Liver (tissue), 9 donors: ENCODE results near the gene MS4A6A. TPM values are rescaled to one million over a fixed set of nuclear protein-coding genes. Genes with fewer than 3 reads are reported as not detected.
A peak's percentile ranks its signal among the peaks of the same experiment; 100 is the strongest.

ENCODE experiments used
- DNase-seq: peaks from one replicate; pipeline ENCODE4 v3.0.0-alpha.2; 2017; ENCODE audit warnings: low spot score
- H3K27ac ChIP-seq, 2 donors: one replicate each; pipeline ENCODE4 v1.7.0; 2013; ENCODE audit warnings: inconsistent platforms in 2 of 2, low read length in 2 of 2, control low read depth in 1 of 2, low read depth in 1 of 2, mild to moderate bottlenecking in 1 of 2
- H3K27me3 ChIP-seq, 4 donors: one replicate each; pipeline versions ENCODE4 v1.6.1 to v1.7.0; 2013; ENCODE audit warnings: low read length in 3 of 4, inconsistent platforms in 1 of 4, mild to moderate bottlenecking in 1 of 4, moderate library complexity in 1 of 4; ENCODE audit not compliant: control insufficient read depth in 4 of 4, insufficient read depth in 4 of 4
- H3K36me3 ChIP-seq, 4 donors: one replicate each; pipeline versions ENCODE4 v1.6.1 to v1.7.0; 2013; ENCODE audit warnings: low read length in 3 of 4, mild to moderate bottlenecking in 3 of 4, low read depth in 1 of 4, moderate library complexity in 1 of 4; ENCODE audit not compliant: control insufficient read depth in 4 of 4, insufficient read depth in 3 of 4
- H3K4me1 ChIP-seq, 4 donors: one replicate each; pipeline versions ENCODE4 v1.6.1 to v1.7.0; 2013; ENCODE audit warnings: low read length in 3 of 4, mild to moderate bottlenecking in 3 of 4, moderate library complexity in 1 of 4; ENCODE audit not compliant: control insufficient read depth in 4 of 4, insufficient read depth in 4 of 4
- H3K4me3 ChIP-seq, 3 donors: one replicate each; pipeline versions ENCODE4 v1.6.1 to v1.7.0; 2013; ENCODE audit warnings: low read length in 3 of 3, control low read depth in 1 of 3, low read depth in 1 of 3, mild to moderate bottlenecking in 1 of 3
- H3K9ac ChIP-seq, 2 donors: one replicate each; pipeline ENCODE4 v1.7.0; 2013; ENCODE audit warnings: low read length in 2 of 2, mild to moderate bottlenecking in 2 of 2, moderate library complexity in 2 of 2, control low read depth in 1 of 2, low read depth in 1 of 2
- H3K9me3 ChIP-seq, 4 donors: one replicate each; pipeline versions ENCODE4 v1.6.1 to v1.7.0; 2013; ENCODE audit warnings: low read length in 3 of 4; ENCODE audit not compliant: control insufficient read depth in 4 of 4
- ATF3 ChIP-seq: IDR thresholded peaks from 2 replicates; pipeline ENCODE4 v1.6.1; 2016; ENCODE audit warnings: antibody characterized with exemption
- CTCF ChIP-seq: fragments of 150-350 bp; IDR thresholded peaks from 2 replicates; pipeline ENCODE4 v1.5.1; 2017; ENCODE audit warnings: improper control_type of control experiment, low read depth, low read length; ENCODE audit not compliant: missing input control
- EGR1 ChIP-seq, 2 donors: IDR thresholded peaks; 2 replicates each; pipeline ENCODE4 v1.6.1; 2016 to 2018; ENCODE audit warnings: antibody characterized with exemption in 2 of 2, low read depth in 2 of 2
- FOXA1 ChIP-seq: IDR thresholded peaks from 2 replicates; pipeline ENCODE4 v1.6.1; 2016; ENCODE audit warnings: antibody characterized with exemption
- FOXA2 ChIP-seq: IDR thresholded peaks from 2 replicates; pipeline ENCODE4 v1.6.1; 2016; ENCODE audit warnings: antibody characterized with exemption
- GABPA ChIP-seq, 2 donors: IDR thresholded peaks in 1 of 2; conservative IDR thresholded peaks in 1 of 2; 2 replicates each; pipeline ENCODE4 v1.6.1; 2016; ENCODE audit warnings: antibody characterized with exemption in 2 of 2, mild to moderate bottlenecking in 1 of 2, moderate library complexity in 1 of 2
- HNF4A ChIP-seq, 2 donors: conservative IDR thresholded peaks; 2 replicates each; pipeline ENCODE4 v1.6.1; 2016; ENCODE audit warnings: antibody characterized with exemption in 2 of 2, mild to moderate bottlenecking in 2 of 2
- HNF4G ChIP-seq: IDR thresholded peaks from 2 replicates; pipeline ENCODE4 v1.6.1; 2016; ENCODE audit warnings: antibody characterized with exemption
- JUND ChIP-seq, 2 donors: IDR thresholded peaks; 2 replicates each; pipeline ENCODE4 v1.6.1; 2016; ENCODE audit warnings: antibody characterized with exemption in 2 of 2
- MAX ChIP-seq: IDR thresholded peaks from 2 replicates; pipeline ENCODE4 v1.6.1; 2016; ENCODE audit warnings: antibody characterized with exemption
- NR2F2 ChIP-seq: IDR thresholded peaks from 2 replicates; pipeline ENCODE4 v1.6.1; 2016; ENCODE audit warnings: antibody characterized with exemption
- RAD21 ChIP-seq, 2 donors: IDR thresholded peaks; 2 replicates each; pipeline ENCODE4 v1.6.1; 2016; ENCODE audit warnings: antibody characterized with exemption in 2 of 2, mild to moderate bottlenecking in 2 of 2
- REST ChIP-seq: IDR thresholded peaks from 2 replicates; pipeline ENCODE4 v1.6.1; 2016; ENCODE audit warnings: antibody characterized with exemption, mild to moderate bottlenecking
- RXRA ChIP-seq, 2 donors: IDR thresholded peaks; 2 replicates each; pipeline ENCODE4 v1.6.1; 2017 to 2018; ENCODE audit warnings: antibody characterized with exemption in 2 of 2, mild to moderate bottlenecking in 1 of 2
- SP1 ChIP-seq: IDR thresholded peaks from 2 replicates; pipeline ENCODE4 v1.6.1; 2018; ENCODE audit warnings: antibody characterized with exemption, mild to moderate bottlenecking
- TAF1 ChIP-seq: conservative IDR thresholded peaks from 2 replicates; pipeline ENCODE4 v1.6.1; 2016; ENCODE audit warnings: antibody characterized with exemption, mild to moderate bottlenecking
- YY1 ChIP-seq: IDR thresholded peaks from 2 replicates; pipeline ENCODE4 v1.6.1; 2016; ENCODE audit warnings: antibody characterized with exemption, mild to moderate bottlenecking
- ZBTB33 ChIP-seq: IDR thresholded peaks from 2 replicates; pipeline ENCODE4 v1.6.1; 2016; ENCODE audit warnings: antibody characterized with exemption
- WGBS: extraction: QIAGEN DNeasy Blood & Tissue Kit; methylation state at CpG from one replicate; pipeline ENCODE4 v1.1.7; 2013; 5-methylcytosine and 5-hydroxymethylcytosine counted together
- polyA plus RNA-seq, 2 donors: library from polyadenylated mRNA; stranded (reverse) in 1 of 2; unstranded in 1 of 2; fragments of 200-250 nt in 1 of 2; fragments of >200 nt in 1 of 2; fragmentation: Nextera tagmentation in 1 of 2; extraction: Ambion mirVana in 1 of 2; gene quantifications; one replicate each; pipeline versions ENCODE4 v1.2.1 to v1.2.3, GENCODE V29; 2013 to 2015
- total RNA-seq, 2 donors: library from RNA; depleted of rRNA; stranded (reverse); fragments of >200 nt; gene quantifications; one replicate each; pipeline ENCODE4 v1.2.3, GENCODE V29; 2014
- donor health status: healthy.
- donor health status: healthy.
- donor health status: healthy.
- donor health status: healthy.
- donor health status: healthy.

MS4A6A gene
- total and polyA plus RNA-seq, 4 donors, result 64.6 to 117 (median 99.4) TPM

GRCh38 chr11:60184824-60185511, 2.1 kb upstream of the MS4A6A start:
- no peak overlapping the region for H3K4me3 ChIP-seq
- peak overlapping the region in 1 of 2 donors; percentile 38 for H3K27ac ChIP-seq
- DNase-seq, result no peak
- H3K9me3 ChIP-seq, result no peaks in the 10 kb centered on the region
- no peaks in the 10 kb centered on the region for H3K27me3 ChIP-seq
- no peak overlapping the region for H3K9ac ChIP-seq
- TF ChIP-seq HNF4G (no peak), NR2F2 (no peak), RAD21 (IDR thresholded peaks at IDR 0.05) (no peak), REST (no peak), FOXA1 (no peak), MAX (no peak), TAF1 (no peak), FOXA2 (no peak), GABPA (IDR thresholded peaks at IDR 0.05 in 1 of 2, conservative IDR thresholded peaks at IDR 0.05 in 1 of 2) (no peak), CTCF (no peak), YY1 (no peak), ZBTB33 (no peak), ATF3 (no peak), SP1 (no peak), RXRA (IDR thresholded peaks at IDR 0.05) (no peak), JUND (IDR thresholded peaks at IDR 0.05) (no peak), HNF4A (conservative IDR thresholded peaks at IDR 0.05) (no peak), EGR1 (IDR thresholded peaks at IDR 0.05; ENCODE audit: low read depth in 2 of 2) (no peak)
- WGBS, result 62% methylated on average over 1 of the region's 1 CpG
- no peaks in the 10 kb centered on the region for H3K36me3 ChIP-seq
- no peaks in the 10 kb centered on the region for H3K4me1 ChIP-seq
